Measurements from ENCODE around the gene TNNI3. TPM values are rescaled to one million over a fixed set of nuclear protein-coding genes. Genes with fewer than 3 reads are reported as not detected.
A peak's percentile ranks its signal among the peaks of the same experiment; 100 is the strongest.

The TNNI3 gene
- total and polyA plus RNA-seq, 2 of the 4 experiments (the other 2 are of a cell fraction): not detected

DNA sequence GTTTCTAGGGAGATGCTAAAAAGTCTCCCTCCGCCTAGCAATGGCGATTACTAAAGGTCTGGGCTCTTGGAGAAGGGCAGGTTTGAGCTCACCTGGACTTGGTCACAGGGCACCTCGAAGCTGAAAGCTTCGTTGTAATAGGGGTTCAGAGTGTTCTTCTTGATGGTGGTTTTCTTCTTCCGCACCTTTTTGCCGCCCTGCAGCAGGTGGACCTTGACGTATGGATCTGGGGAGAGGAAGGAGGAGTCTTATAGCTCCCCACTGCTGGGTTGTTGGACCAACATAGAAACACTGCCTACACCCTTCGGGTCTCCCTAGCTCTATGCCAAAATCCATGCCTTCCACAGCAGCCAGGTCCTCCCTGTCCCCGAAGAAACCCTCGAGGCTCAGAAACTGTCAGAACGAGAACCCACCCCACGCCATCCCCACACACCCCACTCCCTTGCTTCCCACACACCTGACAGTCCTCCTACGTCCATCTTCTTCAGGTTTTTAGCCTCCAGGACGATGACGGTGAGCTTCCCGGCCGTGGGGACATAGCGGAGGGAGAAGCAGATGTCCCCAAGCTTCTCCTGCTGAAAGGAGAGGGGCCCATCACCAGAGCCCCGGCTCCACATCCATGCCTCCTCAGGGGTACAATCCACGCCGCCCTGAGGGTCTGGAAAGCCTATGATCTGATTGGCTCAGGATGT lies 17.0 kb upstream of the TNNI3 start:
- Histone ChIP-seq H3K4me2 (ENCODE audit: low read depth, low read length) (no peak overlapping the region), H3K14ac (replicated peaks; ENCODE audit: low read depth, low read length) (no peak overlapping the region), H3K27ac (ENCODE audit: insufficient read depth, low read length) (no peak overlapping the region), H3K9ac (ENCODE audit: low read depth, low read length) (no peak overlapping the region), H3K9me3 (ENCODE audit: control insufficient read depth, insufficient read depth, low read length) (no peaks in the 10 kb centered on the region), H3K4me3 (ENCODE audit: insufficient read depth, low read depth, low read length) (no peak overlapping the region), H2BK5ac (ENCODE audit: low read depth, low read length, poor library complexity, severe bottlenecking) (no peak overlapping the region), H2BK20ac (ENCODE audit: low read depth, low read length) (no peak overlapping the region), H3K4me1 (ENCODE audit: control insufficient read depth, insufficient read depth, low read length) (peaks cover 4% of the 10 kb centered on the region), H3K56ac (ENCODE audit: extremely low read depth, insufficient read depth, low read length) (no peak overlapping the region), H3K36me3 (ENCODE audit: control insufficient read depth, insufficient read depth, low read length) (no peaks in the 10 kb centered on the region), H3K4ac (ENCODE audit: low read depth, low read length) (no peak overlapping the region), H4K5ac (ENCODE audit: low read depth, low read length) (no peak overlapping the region), H2AK5ac (ENCODE audit: low read depth, low read length) (no peak overlapping the region), H4K20me1 (ENCODE audit: insufficient read depth, low read length) (peaks cover 5% of the 10 kb centered on the region), H3K27me3 (ENCODE audit: control insufficient read depth, insufficient read depth, low read length) (peaks cover 16% of the 10 kb centered on the region), H4K8ac (ENCODE audit: low read depth in 2 of 2, low read length in 2 of 2) (no peak overlapping the region), H3K18ac (ENCODE audit: low read depth, low read length) (no peak overlapping the region), H4K91ac (ENCODE audit: insufficient read depth, low read depth, low read length) (no peak overlapping the region), H2BK120ac (ENCODE audit: low read depth, low read length) (no peak overlapping the region), H2AFZ (replicated peaks; ENCODE audit: low read length, poor library complexity) (peak overlapping the region; percentile 46), H3K79me1 (ENCODE audit: low read depth in 1 of 2, low read length in 2 of 2) (no peaks in the 10 kb centered on the region), H3K23ac (ENCODE audit: low read depth, low read length) (no peak overlapping the region), H3K9me1 (ENCODE audit: insufficient read depth, low read length) (no peaks in the 10 kb centered on the region), H2BK15ac (ENCODE audit: low read depth, low read length) (no peak overlapping the region), H2AK9ac (replicated peaks; ENCODE audit: low read depth, low read length, poor library complexity) (no peak overlapping the region)
- ATAC-seq (ENCODE audit: low read depth) (no peak), DNase-seq (no peak)
- intact Hi-C loops (cut with micrococcal nuclease) (no loop called here), in situ Hi-C loops (cut with MboI; ENCODE audit: low sequenced_read_pairs) (no loop called here), dilution Hi-C loops (cut with HindIII; ENCODE audit: low sequenced_read_pairs, unreplicated experiment) (no loop called here)
- ChIA-PET CTCF (no interaction called here), POLR2A (ENCODE audit: unreplicated experiment) (no interaction called here)
- 74% methylated on average over 7 of the region's 21 CpGs; no CpG with 5 or more reads in 1 of the 2 experiments for WGBS, 2 experiments (ENCODE audit: extremely low coverage in 2 of 2, insufficient read length in 1 of 2)
- TF ChIP-seq CEBPB (IDR thresholded peaks at IDR 0.05; ENCODE audit: low read depth, low read length) (no peak), RCOR1 (IDR thresholded peaks at IDR 0.05; ENCODE audit: insufficient replicate concordance, low read length) (no peak), MXI1 (IDR thresholded peaks at IDR 0.05; ENCODE audit: borderline replicate concordance, low read depth, low read length) (no peak), SMC3 (IDR thresholded peaks at IDR 0.05; ENCODE audit: low read depth, low read length) (no peak), CTCF (conservative IDR thresholded peaks at IDR 0.05; ENCODE audit: low read depth, low read length) (no peak), RAD21 (IDR thresholded peaks at IDR 0.05; ENCODE audit: low read length) (no peak), NFE2L2 (IDR thresholded peaks at IDR 0.05; ENCODE audit: low read depth, low read length) (no peak), CHD1 (IDR thresholded peaks at IDR 0.05; ENCODE audit: low read depth, low read length) (no peak), RFX5 (IDR thresholded peaks at IDR 0.05; ENCODE audit: low read depth, low read length) (no peak), MAZ (IDR thresholded peaks at IDR 0.05; ENCODE audit: borderline replicate concordance, low read depth, low read length) (no peak), BHLHE40 (IDR thresholded peaks at IDR 0.05; ENCODE audit: low read depth, low read length) (no peak), POLR2A (IDR thresholded peaks at IDR 0.05; ENCODE audit: low read depth, low read length) (no peak), FOS (IDR thresholded peaks at IDR 0.05; ENCODE audit: low read depth, low read length) (no peak), MAFK (IDR thresholded peaks at IDR 0.05; ENCODE audit: low read depth, low read length) (no peak)
- TF ChIP-seq, protein P1, sequence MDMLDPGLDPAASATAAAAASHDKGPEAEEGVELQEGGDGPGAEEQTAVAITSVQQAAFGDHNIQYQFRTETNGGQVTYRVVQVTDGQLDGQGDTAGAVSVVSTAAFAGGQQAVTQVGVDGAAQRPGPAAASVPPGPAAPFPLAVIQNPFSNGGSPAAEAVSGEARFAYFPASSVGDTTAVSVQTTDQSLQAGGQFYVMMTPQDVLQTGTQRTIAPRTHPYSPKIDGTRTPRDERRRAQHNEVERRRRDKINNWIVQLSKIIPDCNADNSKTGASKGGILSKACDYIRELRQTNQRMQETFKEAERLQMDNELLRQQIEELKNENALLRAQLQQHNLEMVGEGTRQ (IDR thresholded peaks at IDR 0.05; ENCODE audit: low read depth, low read length): no peak
- TF ChIP-seq, protein P2, sequence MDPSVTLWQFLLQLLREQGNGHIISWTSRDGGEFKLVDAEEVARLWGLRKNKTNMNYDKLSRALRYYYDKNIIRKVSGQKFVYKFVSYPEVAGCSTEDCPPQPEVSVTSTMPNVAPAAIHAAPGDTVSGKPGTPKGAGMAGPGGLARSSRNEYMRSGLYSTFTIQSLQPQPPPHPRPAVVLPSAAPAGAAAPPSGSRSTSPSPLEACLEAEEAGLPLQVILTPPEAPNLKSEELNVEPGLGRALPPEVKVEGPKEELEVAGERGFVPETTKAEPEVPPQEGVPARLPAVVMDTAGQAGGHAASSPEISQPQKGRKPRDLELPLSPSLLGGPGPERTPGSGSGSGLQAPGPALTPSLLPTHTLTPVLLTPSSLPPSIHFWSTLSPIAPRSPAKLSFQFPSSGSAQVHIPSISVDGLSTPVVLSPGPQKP (IDR thresholded peaks at IDR 0.05; ENCODE audit: borderline replicate concordance, low read depth, low read length): no peak
- no TSS peak for BruUV-seq (replicated peaks)
